GM21423 (cell line): ENCODE data around the gene FGF14.

Experiments
- ATAC-seq: cut with Tn5 transposase; IDR thresholded peaks from one replicate; pipeline ENCODE4 v1.9.1; 2021; ENCODE audit warnings: mild to moderate bottlenecking, moderate library complexity; ENCODE audit not compliant: unreplicated experiment

Gene FGF14

DNA sequence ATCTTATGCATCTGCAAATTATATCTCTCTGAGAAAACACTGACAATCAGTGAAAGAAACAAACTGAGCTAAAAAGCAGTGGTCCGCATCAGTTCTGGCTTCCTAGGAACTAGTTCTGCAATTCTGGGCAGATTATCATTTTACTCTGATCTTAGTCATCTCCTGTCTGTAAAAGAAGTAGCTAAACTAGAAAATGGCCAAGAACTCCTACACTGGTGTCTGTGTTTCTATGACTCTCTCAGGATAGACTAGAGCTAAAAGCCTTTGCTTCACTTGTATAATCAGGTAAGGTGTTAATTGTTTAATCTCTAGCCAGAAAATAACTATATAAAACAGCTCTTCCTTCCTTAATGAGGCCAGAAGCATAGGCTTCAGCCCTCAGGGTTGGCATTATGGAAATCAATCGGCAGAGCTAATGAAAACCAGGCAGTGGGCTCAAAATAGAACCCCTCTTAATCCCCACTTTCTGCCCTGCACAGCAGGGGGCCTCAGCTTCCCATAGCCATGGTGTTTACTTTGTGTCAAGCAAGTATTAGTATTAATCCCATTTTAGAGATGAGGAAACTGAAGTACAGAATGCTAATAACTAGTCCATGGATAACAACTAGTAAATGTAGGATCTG, 459.2 kb downstream of the FGF14 start:
- no peak for ATAC-seq

DNA sequence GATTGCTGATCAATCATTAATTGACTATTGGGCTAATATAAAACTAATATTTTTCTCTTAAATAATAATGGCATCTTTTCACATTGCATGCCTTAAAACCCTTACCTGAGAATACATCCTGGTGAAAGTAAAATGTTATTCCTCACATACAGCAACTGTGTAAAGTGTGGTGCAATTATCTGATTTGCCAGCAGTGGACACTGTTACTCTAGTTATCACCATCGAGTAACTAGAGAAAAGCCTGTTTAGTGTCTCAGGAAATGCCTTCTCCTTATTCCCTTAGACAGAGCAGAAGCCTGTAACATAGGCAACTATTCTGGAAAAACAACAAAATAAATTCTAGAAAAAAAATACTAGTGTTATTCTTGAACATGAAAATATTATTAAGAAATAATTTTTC, 459.8 kb downstream of the FGF14 start:
- ATAC-seq = peak; percentile 49

GRCh38 chr13:101941095-101941783, 460.6 kb downstream of the FGF14 start:
- ATAC-seq = no peak

- no peak for ATAC-seq
Measured at GRCh38 chr13:101939370-101939769, 462.5 kb downstream of the FGF14 start.

DNA sequence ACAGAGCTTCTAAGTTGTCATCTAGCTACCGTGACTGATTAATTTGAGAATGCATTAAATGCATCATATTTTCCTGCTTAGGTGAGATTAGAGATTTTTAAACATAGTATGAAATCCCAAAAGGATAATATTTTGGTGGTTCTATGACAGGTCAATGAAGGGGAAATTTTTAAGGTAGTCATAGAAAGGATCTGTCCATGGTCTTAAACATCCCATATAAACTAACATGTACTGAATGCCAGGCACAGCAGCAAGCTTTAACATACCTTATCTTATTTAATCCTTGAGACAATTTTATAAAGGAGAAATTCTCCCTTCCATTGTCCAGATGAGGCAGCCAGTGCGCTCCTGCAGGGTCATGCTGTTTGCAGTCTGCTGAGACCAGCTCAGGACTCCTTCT, 466.0 kb downstream of the FGF14 start:
- ATAC-seq = no peak

GRCh38 chr13:101931186-101931585, 470.7 kb downstream of the FGF14 start:
- no peak for ATAC-seq

DNA sequence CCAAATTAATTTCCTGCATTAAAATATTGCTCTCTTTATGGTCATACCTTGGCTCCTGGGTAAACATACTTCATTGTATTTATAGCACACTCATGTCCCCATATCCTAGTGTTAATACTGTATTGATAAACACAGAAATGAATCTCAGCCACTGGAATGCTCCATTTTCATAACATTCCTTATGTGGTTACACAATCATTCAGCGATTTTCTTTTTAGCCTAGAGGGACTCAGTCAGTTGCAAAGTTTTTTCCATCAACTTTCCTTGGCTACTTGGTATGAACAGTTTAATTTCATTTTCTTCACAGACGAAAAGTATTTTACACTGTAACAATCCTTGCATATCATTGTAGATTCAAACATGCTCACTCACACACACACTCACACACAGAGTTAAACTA, 471.5 kb downstream of the FGF14 start:
- no peak for ATAC-seq

GRCh38 chr13:101925731-101926130, 476.1 kb downstream of the FGF14 start:
- ATAC-seq = no peak

DNA sequence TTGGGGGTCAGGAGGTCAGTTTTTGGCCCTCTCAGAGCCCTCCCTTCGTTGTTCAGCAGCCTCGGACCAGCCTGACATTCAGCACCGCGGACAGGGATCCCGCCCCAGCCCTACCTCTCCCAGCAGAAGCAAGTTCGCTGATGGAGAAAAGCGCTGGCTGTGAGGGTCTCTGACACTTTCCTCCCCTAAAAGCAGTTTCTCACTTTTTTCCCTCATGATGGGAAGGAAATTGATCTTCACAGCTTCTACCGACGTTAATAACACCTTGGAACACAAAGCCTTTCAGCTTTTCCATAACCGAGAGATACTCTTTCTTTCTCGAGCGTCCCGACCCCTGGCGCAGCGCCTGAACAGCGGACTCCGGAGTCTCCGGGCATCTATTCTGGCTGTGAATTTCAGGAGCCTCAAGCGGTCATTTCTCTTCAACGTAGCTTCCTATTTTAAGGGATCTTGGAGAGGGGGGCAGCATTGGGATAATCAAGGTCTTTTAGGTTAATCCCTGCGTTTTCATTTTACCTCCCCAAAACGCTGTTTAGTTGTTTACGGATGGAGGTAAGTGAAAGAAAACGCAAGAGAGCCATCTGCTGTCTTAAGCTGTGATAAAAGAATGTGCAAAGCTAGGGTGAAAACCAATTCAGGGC, 482.2 kb downstream of the FGF14 start:
- no peak for ATAC-seq

DNA sequence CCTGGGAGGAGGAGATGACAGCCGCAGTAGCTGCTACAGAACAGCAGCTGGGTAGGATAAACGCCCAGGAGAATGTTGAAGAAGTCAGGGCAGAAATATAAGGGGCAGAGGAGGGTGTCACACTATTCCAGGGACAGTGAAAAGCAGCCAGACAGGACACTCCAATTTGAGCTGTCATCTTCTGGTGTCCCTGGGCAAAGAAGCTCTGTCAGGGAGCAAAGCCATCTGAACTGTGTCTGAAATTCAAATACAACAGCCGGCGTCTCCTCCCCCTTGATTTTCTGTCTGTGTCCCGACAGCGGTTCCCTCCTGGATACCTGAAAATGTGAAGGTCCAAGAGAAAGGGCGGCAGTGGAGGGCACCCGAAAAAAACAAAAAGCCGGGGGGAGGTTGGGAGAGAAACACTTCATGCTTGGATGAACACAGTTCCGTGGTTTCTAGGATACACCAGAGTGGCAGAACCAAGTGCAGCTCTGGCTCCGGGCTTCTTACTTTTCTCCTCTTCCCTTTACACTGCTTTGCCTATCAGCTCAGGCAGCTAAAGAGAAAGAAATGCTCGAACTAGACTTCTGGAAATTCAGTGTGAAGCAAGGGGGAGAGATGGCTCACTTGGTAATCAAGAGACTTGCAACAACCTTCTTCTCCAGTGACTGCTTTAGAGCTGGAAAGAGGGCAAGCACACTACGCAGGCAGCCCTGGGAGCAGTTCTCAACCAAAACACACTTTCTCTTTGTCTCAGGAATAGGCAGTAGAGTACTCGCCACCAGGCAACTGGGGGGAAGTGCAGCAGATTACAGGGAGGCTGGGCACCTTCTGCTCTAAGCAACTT, 483.8 kb downstream of the FGF14 start:
- no peak for ATAC-seq

- ATAC-seq = no peak
Measured at GRCh38 chr13:101917475-101917810, 484.4 kb downstream of the FGF14 start.

DNA sequence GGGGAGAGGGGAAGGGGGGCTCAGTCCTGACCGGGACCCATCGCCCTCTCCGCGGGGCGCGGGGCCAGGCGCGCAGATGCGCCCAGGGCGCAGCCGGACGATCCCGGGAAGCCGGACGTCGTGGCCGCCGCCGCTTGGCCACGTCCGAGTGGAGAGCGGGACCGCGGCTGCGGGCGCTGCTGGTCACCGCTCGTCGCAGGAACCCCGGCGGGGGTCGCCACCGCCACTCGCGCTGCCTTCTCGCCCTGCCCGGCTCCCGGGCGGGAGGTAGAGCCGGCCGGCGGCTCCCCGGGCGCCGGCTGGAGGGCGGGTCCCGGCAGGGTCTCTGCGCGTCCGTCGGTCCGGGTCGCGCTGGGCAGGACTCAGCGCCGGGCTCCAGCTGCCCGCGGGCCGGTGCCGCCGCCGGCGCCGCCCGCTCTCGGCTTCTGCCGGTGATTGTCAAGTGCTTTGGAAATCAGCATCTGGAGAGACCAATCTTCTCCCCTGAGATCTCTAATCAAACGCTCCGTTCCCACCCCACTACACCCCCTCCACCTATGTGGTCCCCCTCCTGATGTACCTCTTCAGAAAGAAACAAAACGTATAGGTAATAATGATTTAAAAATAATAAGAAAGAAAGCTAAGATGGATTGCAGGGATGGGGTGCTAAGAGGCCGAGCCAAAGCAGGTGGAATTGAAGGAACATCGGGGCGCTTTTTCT, 484.9 kb downstream of the FGF14 start:
- no peak for ATAC-seq

- no peak for ATAC-seq
Measured at GRCh38 chr13:101916108-101916774, 485.6 kb downstream of the FGF14 start.

DNA sequence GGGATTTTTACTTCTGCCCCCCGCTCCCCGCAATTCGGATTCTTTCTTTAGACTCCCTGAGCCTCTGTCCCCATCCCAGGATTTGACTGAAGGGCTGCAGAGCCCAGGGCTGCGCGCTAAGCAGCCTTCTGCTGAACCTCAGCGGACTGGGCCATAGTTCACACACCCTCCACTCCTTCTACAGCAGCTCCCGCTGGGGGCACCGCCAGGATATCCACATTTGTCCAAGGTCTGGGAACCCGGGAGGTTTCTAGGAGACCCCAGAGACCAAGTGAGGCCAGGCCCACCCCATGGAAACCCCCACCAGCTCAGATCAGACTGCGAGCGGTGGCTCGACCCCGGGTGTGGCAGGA, 486.1 kb downstream of the FGF14 start:
- no peak for ATAC-seq

- no peak for ATAC-seq
Measured at GRCh38 chr13:101915331-101915730, 486.5 kb downstream of the FGF14 start.

GRCh38 chr13:101911752-101912151, 490.1 kb downstream of the FGF14 start:
- ATAC-seq = no peak

DNA sequence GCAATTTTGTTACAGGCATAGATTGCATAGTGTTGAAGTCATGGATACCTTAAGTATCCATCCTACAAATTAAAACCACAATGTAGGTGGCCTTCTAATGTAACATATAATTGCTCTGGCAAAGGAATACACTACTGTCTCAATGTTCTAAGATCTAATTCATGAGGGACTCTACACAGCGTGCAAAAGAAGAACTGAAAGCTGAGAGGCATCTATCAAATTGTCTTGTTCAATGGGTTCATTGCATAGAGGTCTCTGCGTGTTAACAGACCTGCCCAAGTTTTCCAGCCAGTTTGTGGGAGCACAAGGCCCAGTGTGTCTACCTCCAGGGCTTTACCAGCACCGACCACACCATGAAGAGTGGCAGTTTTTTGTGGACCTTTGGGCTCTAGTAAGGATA, 498.0 kb downstream of the FGF14 start:
- ATAC-seq = no peak

DNA sequence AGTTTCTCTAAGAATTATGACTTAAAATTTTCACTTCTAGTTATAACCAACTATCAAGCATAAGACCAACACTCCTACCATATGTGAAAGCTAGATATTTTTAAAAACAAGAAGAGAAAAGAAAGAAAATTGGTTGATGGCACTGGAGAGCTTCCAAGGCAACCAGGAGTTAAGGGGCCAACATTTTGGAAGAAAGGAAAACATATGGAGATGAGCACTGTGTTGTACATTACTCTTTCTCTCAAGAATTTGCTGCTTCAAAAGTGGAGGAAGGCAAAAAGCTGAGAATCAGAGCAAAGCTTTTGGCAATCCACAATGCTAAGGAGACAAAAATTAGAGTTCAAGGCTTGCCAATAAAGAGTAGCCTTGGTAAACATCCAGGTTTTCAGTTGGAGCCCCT, 503.2 kb downstream of the FGF14 start:
- ATAC-seq = no peak

DNA sequence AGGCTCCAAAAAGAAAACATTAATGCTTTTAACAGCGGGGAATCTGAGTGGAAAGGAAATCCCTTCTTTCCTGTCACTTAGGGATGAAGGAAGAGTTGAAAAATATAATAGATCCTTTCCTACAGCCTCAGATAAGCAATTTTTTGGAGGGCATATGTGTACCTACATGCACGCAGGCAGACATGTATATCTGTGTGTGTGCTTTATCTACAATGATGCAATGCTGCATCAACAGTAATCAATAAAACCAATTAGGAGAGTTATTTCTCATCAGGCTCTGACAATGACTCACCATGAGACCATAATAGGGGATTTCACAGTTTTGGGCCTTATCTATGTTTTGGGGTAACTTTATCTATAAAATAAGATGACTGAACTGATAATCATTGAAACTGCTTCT, 505.3 kb downstream of the FGF14 start:
- ATAC-seq = no peak

DNA sequence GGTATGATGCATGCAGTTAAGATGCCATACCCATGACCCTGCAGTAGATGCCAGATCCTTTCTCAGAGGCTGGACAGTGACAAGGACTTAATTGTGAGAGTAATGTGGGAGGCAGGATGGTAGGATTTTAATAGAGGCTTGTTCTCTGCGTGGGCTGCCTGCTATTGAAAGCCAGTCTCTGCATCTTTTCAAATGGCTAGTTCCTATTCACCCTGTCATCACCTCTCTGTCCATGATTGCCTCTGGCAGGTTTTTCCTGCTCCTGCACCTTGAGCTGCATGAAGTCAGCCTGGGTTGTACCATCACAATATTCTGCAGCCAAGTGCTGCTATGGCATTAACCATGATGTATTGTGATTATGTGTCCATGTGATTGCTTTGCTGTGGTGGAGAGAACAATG, 508.8 kb downstream of the FGF14 start:
- no peak for ATAC-seq

- ATAC-seq = no peak
Measured at GRCh38 chr13:101892296-101892695, 509.6 kb downstream of the FGF14 start.
